GM12801 (cell line): ENCODE data around the gene LAYN.

ENCODE experiments used
- TF ChIP-seq, protein P1 (sequence below): IDR thresholded peaks from one replicate; pipeline ENCODE4 v1.5.1; 2011; ENCODE audit warnings: control low read depth; ENCODE audit not compliant: insufficient read length; ENCODE audit errors: extremely low read depth

The LAYN gene

DNA sequence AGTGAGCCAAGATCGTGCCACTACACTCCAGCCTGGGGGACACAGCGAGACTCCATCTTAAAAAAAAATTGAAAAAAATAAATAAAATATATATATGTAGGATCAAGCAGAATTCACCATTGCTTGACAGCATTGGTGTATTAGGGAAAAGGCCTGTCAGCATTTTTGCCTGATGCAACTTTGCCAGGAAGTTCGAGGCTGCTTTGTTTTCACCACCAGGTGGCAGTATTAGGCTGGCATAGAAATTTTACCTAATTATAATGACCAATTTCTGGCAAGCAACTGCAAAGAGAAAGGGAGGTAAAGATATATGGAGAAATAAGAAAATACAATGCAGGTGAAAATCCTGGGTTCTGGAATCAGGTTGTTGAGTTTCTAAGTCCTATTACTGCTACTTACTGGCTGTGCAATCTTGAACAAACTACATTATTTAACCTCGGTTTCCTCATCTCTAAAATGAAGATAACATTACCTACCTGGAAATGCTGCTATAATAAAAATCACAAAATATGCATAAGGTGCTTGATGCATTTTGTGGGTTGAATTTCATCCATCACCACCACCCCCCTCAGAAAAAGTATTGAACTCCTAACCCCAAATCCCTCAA, 24.7 kb downstream of the LAYN start:
- TF ChIP-seq, protein P1, sequence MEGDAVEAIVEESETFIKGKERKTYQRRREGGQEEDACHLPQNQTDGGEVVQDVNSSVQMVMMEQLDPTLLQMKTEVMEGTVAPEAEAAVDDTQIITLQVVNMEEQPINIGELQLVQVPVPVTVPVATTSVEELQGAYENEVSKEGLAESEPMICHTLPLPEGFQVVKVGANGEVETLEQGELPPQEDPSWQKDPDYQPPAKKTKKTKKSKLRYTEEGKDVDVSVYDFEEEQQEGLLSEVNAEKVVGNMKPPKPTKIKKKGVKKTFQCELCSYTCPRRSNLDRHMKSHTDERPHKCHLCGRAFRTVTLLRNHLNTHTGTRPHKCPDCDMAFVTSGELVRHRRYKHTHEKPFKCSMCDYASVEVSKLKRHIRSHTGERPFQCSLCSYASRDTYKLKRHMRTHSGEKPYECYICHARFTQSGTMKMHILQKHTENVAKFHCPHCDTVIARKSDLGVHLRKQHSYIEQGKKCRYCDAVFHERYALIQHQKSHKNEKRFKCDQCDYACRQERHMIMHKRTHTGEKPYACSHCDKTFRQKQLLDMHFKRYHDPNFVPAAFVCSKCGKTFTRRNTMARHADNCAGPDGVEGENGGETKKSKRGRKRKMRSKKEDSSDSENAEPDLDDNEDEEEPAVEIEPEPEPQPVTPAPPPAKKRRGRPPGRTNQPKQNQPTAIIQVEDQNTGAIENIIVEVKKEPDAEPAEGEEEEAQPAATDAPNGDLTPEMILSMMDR, result no peak

DNA sequence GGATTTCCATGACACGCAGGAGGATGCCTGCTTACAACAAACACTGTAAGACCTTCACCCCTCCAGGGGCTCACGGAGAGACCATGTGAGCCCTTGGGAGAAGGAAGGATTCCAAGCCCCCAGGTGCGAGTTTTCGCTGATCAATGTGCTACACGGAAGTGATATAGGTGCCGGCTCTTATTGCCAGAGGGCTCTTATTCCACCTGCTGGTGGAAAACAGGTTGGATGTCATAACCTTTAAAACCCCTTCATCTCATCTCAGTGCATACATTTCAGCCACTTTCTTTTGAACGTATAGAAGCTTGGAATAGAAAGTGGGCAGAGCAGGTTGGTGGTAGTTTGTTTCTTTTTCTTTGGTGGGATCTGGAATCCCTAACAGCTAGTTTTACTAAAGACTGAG, 25.8 kb downstream of the LAYN start:
- TF ChIP-seq, protein P1, result no peak

DNA sequence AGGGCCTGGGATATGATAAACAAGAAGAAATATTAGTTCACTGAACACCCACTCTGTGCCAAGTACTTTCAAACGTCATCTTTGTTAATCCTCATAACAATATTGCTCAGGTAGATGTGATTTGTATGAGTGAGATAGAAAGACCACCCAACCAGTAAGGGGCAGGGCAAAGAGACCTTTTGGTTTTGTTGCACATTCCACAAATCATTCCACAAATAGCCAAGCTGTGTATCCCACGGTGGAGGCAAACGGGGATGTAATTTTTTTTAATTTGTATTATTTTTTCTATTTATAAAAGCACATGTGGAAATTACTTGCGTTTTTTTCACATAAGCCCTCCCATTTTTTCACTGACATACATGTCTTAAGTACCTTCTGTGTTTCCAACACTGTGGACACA, 29.0 kb downstream of the LAYN start:
- TF ChIP-seq, protein P1, result no peak

GRCh38 chr11:111570796-111571195, 30.3 kb downstream of the LAYN start:
- TF ChIP-seq, protein P1, result no peak

DNA sequence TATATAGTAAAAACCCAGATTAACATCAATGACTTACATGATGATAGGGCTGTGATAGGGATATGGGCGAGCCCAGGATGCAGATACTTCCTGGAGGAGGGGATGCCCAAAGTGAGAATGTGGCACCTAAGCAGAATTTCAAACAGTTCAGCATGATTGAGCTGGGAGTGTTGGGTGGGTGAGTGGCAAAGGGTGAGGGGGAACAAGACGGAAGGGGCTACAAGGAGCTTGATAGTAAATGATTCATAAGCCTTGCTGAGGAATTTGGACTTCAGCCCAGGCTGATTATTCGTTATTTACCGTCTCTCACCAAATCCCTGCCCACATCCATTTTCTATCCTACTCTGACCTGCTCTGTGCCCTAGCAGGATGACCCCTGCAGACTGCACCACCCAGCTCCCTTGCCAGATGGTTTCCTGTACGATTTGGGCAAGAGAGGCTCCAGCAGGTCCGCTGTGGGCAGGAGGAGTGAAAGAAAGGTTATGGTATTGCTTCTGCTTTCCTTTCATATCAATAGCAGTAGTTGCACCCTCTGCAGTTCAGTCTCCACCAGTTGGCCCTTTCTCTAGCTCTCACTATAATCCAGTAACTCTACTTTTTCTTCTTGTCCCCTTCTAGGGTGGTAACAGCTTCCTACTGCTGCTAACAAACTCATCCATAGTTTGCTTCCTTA, 31.4 kb downstream of the LAYN start:
- TF ChIP-seq, protein P1, result no peak

GRCh38 chr11:111572581-111572980, 32.1 kb downstream of the LAYN start:
- TF ChIP-seq, protein P1, result no peak

GRCh38 chr11:111573821-111574249, 33.3 kb downstream of the LAYN start:
- TF ChIP-seq, protein P1, result no peak
